HTR-8/SVneo (cell line): ENCODE results near the gene PLXNB1.

Source experiments
- DNase-seq: peaks from one replicate; pipeline ENCODE4 v3.0.0; 2011; ENCODE audit warnings: low spot score, mixed read lengths; ENCODE audit not compliant: insufficient read length
- FAIRE-seq: peaks from 2 replicates; lab custom pipeline; 2011; peaks lifted over from hg19 to GRCh38; lab: Jason Lieb, UNC

The PLXNB1 gene

GRCh38 chr3:48423241-48423882, 6.5 kb downstream of the PLXNB1 start:
- FAIRE-seq (no peak), DNase-seq (no peak)

GRCh38 chr3:48422681-48423080, 7.2 kb downstream of the PLXNB1 start:
- no peak for DNase-seq
- no peak for FAIRE-seq

DNA sequence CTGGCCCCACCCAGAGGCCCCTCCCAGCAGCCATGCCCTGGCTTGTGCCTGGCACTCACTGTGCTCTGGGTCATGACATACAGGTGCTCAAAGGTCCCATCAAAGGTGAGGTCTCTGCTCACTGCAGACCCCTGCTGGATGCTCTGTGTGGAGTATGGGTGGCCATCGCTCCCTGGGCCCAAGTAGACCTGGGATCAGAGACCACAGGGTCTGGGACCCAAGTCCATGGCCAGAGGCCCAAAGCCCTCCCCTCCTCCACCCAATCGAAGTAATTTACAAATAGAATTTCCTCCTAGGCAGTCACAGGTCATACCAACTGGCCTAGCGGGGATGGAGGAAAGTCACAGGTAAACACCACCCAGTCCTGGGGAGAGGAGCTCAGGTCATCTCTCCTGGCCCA, 7.6 kb downstream of the PLXNB1 start:
- FAIRE-seq (no peak), DNase-seq (no peak)

DNA sequence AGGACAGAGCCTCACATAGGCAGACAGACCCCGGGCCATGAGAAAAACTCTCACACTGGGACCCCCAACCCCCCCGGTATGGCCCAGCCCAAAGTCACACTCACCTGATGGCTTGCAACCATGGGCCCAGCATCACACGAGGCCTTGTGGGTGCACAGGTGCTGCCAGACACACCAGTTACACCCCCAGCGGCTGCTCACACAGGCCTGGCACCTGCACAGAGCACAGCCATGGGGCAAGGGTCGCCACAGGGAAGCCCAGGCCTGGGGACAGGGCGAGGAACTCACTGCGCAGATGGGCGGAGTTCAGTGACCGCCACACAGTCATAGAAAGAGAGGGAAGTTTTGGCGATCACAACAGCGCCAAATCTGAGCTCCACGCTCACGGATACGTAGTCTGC, 9.3 kb downstream of the PLXNB1 start:
- DNase-seq (no peak), FAIRE-seq (no peak)

GRCh38 chr3:48419597-48419996, 10.3 kb downstream of the PLXNB1 start:
- FAIRE-seq (no peak), DNase-seq (no peak)

DNA sequence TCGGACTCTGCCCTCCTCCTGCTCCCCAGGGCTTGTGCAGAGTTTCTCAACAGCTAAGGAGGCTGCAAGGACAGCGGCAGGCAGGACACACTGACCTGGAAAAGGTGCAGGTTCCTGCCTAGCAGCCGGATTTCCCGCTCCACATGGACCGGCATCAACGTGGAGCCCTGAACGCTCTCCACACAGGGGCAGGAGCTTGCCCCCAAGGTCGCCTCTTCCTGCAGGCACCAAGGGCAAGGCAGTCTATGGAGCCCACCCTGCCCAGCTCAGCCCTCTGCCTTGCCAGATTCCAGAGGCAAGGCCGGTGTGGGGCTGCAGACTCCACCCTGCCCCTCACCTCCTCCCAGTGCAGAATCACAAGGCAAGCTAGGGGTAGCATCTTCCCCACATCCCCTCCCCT, 10.7 kb downstream of the PLXNB1 start:
- no peak for FAIRE-seq
- no peak for DNase-seq

DNA sequence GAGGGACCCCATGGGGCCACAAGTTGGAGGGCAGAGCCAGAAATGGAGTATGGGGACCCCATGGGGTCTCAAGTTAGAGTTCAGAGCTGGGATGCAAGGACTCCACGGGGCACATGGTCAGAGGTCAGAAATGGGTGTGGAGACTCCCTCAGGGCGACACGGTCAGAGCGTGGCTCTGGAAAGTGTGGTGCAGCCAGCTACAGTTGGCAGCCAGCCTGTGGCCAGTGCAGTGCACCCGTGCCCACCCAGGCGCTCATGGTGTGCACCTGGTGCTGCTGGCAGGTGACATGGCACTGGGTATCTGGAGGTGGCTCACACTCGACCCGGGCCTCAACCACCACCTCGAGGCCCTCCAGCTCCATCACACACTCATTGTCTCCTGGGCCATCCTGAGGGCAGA, 11.2 kb downstream of the PLXNB1 start:
- no peak for DNase-seq
- no peak for FAIRE-seq

- no peak for FAIRE-seq
- no peak for DNase-seq
Measured at GRCh38 chr3:48418140-48418539, 11.7 kb downstream of the PLXNB1 start.

DNA sequence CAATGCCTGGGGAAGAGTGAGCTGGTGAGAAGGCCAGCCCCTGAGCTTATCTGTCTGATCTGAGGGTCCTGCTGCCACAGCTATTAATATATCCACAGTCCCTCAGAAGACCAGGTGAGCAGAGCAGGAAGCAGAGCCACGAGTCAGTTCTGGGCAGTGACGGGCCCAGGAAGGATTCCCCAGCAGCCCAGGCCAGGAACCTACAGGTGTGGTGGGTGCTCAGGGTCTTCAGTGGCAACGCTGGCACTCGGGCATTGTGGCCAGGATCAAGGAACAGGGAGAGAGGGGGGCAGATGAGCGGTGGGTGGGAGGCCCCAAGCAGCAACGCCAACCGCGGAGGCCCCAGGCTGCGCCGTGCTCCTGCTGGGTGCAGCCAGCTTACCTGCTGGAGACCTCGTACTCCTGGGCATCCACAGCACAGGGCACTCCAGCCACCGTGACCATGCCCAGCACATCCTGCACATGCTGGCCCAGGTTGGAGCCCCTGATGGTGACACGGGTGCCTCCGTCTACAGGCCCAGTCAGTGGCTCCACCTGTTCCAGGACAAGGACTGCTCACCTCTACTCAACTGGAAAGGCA, 12.3 kb downstream of the PLXNB1 start:
- FAIRE-seq (no peak), DNase-seq (no peak)

DNA sequence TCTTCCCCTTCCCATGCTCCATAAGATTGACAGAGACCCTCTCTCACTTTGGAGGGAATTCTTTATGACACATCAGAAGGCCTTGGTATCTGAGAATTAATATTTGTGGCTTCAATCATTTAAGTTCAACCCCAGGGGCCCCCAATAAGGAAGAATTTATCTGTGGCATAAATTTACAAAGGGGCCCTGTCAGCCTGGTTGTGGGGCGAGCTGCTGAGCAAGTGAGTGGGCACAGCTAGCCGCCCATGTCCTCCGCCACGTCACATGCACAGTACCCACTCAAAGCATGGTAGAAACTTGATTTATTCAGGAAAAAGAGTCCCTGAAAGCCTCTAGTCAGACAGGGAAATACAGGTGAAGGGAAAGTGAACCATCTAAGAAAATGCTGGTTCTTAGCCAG, 13.3 kb downstream of the PLXNB1 start:
- FAIRE-seq (no peak), DNase-seq (no peak)

- DNase-seq (no peak), FAIRE-seq (no peak)
Measured at GRCh38 chr3:48416091-48416505, 13.8 kb downstream of the PLXNB1 start.

GRCh38 chr3:48415251-48415953, 14.5 kb downstream of the PLXNB1 start:
- DNase-seq (no peak), FAIRE-seq (no peak)

GRCh38 chr3:48414376-48415250, 15.3 kb downstream of the PLXNB1 start:
- no peak for DNase-seq
- FAIRE-seq, result no peak

DNA sequence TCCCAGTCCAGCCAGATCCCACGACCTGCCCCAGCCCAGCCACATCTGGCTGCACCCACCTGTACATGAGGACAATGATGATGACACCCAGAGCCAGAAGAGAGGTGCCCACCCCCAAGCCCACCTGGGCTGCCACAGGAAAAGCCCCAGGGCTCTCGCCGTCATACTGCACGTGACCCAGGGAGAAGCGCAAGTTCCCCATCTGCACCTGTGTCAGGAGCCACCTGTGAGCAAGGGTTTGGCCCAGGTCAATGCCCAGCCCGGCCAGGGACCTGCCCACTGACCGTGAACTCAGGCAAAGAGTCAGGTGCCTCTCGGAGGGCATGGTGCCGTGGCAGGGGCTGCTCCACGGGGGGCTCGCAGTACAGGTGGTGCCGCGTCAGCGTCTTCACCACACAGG, 16.3 kb downstream of the PLXNB1 start:
- FAIRE-seq, result no peak
- no peak for DNase-seq

DNA sequence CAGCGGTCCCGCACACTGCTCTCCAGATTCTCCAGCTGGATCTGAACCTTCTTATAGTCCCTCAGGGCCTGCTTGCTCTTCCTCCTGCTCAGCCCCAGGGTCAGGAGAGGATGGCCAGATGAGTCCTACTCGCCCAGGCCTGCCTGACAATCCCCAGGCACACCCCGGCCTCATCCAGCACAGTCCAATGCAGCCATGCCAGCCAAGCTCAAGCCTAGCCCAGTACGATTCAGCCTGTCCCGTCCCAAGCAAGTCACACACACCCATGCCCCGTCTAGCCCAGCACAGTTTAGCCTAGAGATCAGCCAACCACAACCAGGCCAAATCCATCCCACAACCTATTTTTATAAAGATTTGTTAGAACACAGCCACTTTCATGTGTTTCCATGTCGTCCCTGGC, 16.8 kb downstream of the PLXNB1 start:
- peak; percentile 26 for FAIRE-seq

GRCh38 chr3:48412375-48413001, 17.4 kb downstream of the PLXNB1 start:
- no peak for DNase-seq
- FAIRE-seq, result no peak

More for the DNA sequence above, 16.8 kb downstream of the PLXNB1 start:
- DNase-seq, result no peak

GRCh38 chr3:48411606-48412374, 18.1 kb downstream of the PLXNB1 start:
- FAIRE-seq (no peak), DNase-seq (no peak)

DNA sequence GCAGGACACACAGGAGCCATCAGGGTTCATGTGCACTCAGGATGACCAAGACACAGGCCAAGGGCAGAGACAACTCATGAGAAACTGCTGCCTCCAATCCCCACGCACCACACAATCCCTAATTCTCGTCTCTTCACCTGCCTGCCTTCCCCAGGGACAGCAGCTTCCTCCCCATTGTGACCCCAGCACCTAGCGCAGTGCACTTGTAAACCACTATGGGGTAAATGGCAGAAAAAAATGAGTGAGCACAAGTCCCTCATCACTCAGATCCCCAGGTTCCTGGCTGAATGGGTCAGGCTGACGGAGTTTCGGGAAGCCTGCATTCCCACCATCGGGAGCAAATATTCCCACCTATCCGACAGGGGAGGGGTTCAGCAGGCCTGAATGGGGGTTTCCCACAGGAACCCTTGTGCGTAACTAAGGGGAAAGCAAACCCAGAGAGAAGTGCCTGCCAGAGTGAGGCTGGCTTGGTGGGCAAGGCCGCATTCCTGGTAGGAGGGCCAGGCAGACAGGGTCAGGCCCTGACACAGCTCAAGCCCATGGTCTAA, 18.8 kb downstream of the PLXNB1 start:
- DNase-seq, result no peak
- FAIRE-seq, result no peak
